ENCODE measurements around the gene FAM163A.
"Not testable (repeated sequence)": the region's sequence is repeated elsewhere in the genome, so short reads cannot be mapped to it uniquely, and the experiment has no call there.

FAM163A gene

GRCh38 chr1:179817056-179817455 is 74.0 kb downstream of the FAM163A start:
- DNase-seq: no peak

GRCh38 chr1:179817789-179818188 is 74.7 kb downstream of the FAM163A start:
- peak; percentile 39 for DNase-seq

- no peak for DNase-seq
These were observed 75.2 kb downstream of the FAM163A start for GRCh38 chr1:179818260-179818659.

GRCh38 chr1:179818743-179819173 is 75.7 kb downstream of the FAM163A start:
- no peak for DNase-seq

- no peak for DNase-seq
These were observed 77.3 kb downstream of the FAM163A start for GRCh38 chr1:179820226-179820970.

- DNase-seq: no peak
These were observed 78.4 kb downstream of the FAM163A start for GRCh38 chr1:179821524-179821923.

- no peak for DNase-seq
These were observed 79.0 kb downstream of the FAM163A start for GRCh38 chr1:179822065-179822464.

GRCh38 chr1:179823693-179824092 is 80.6 kb downstream of the FAM163A start:
- no peak for DNase-seq

GRCh38 chr1:179824265-179824664 is 81.2 kb downstream of the FAM163A start:
- no peak for DNase-seq

GRCh38 chr1:179825206-179825605 is 82.1 kb downstream of the FAM163A start:
- no peak for DNase-seq

- no peak for DNase-seq
These were observed 82.8 kb downstream of the FAM163A start for GRCh38 chr1:179825798-179826460.

- no peak for DNase-seq
These were observed 83.7 kb downstream of the FAM163A start for GRCh38 chr1:179826626-179827280.

- no peak for DNase-seq
These were observed 85.5 kb downstream of the FAM163A start for GRCh38 chr1:179828554-179829110.

- no peak for DNase-seq
These were observed 88.1 kb downstream of the FAM163A start for GRCh38 chr1:179831225-179831624.

GRCh38 chr1:179831852-179832699 is 89.0 kb downstream of the FAM163A start:
- DNase-seq: peak; percentile 13

- not testable (repeated sequence) for DNase-seq
These were observed 93.8 kb downstream of the FAM163A start for GRCh38 chr1:179836686-179837445.

GRCh38 chr1:179840107-179840506 is 97.0 kb downstream of the FAM163A start:
- DNase-seq: no peak

- no peak for DNase-seq
These were observed 105.1 kb downstream of the FAM163A start for GRCh38 chr1:179848233-179848632.

- no peak for DNase-seq
These were observed 110.0 kb downstream of the FAM163A start for GRCh38 chr1:179853102-179853501.

GRCh38 chr1:179855831-179856230 is 112.7 kb downstream of the FAM163A start:
- DNase-seq: not testable (repeated sequence)

GRCh38 chr1:179856296-179856695 is 113.2 kb downstream of the FAM163A start:
- no peak for DNase-seq

- no peak for DNase-seq
These were observed 113.9 kb downstream of the FAM163A start for GRCh38 chr1:179857009-179857408.

Measured in fibroblast of upper back skin (primary cell).